Vein endothelial cell (primary cell): Measurements from ENCODE around the gene CD164. TPM values are rescaled to one million over a fixed set of nuclear protein-coding genes. Genes with fewer than 3 reads are reported as not detected.

Source experiments
- total RNA-seq: library from RNA; depleted of rRNA; stranded (reverse); fragments of >200 nt; gene quantifications from 2 replicates; pipeline ENCODE4 v1.2.3, GENCODE V29; 2012

The CD164 gene
- total RNA-seq, result 115 and 132 TPM in 2 replicates

DNA sequence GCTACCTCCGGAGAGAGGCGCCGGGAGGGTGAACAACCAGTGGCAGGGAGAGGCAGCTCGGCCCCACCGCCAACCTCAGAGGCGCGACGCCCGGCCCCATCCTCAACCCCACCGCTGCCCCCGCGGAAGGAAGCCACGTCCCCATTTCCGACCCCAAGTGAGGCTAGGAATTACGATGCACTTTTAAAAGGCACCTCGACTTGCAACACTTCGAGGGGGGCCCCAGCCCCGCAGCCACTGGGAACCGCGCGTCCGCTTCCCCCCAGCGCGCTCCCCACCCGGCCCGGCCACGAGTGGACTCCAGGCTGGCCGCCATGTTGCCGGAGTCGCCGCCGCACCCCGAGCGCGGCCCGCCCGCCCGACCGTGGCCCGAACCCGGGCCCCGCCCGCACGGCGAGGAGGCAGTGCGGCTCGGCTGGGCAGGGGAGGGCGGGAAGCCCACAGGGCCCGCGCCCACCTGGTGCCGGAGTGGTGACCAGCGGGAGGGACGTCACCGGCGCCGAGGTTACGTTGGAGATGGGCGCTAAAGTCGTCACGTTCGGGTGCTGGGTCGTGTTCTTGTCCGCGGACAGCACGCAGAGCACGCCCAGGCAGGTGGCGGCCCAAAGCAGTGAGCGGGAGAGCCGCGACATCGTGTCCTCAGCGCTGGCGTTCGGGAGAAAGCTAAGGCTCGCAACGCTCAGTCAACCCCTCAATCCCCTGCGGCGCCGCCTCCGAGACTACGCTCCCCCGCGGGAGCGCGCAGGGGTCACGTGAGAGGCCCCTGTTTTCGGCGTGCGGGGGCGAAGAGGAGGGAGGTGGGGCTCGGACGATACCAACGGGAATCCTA, at the start of gene CD164:
CD164 (minus strand) TSS at position 721 of the 829 bp plus-strand sequence; CDS start at position 632, 89 bp downstream.

Other genes with a start within 250 kb of the CD164 start
- gene PPIL6, start 58.2 kb upstream of the CD164 start, total RNA-seq, result 0.33 and 0.57 TPM in 2 replicates
- 10.1 and 12.5 TPM in 2 replicates for gene SMPD2, start 58.3 kb upstream of the CD164 start, total RNA-seq
- gene MICAL1, start 73.3 kb upstream of the CD164 start, total RNA-seq, result 28.8 and 39.8 TPM in 2 replicates
- gene ZBTB24, start 100.8 kb upstream of the CD164 start, total RNA-seq, result 8.1 and 8.2 TPM in 2 replicates